H9 (cell line): Measurements from ENCODE around the gene SLC39A8. TPM values are rescaled to one million over a fixed set of nuclear protein-coding genes. Genes with fewer than 3 reads are reported as not detected.

ENCODE experiments used
- DNase-seq: peaks from one replicate; pipeline ENCODE4 v3.0.0-alpha.2; 2017
- H2AFZ ChIP-seq: one replicate; pipeline ENCODE4 v1.6.1; 2013; ENCODE audit warnings: mild to moderate bottlenecking, low read length, control low read depth, moderate library complexity
- H2AK5ac ChIP-seq: 2 replicates; pipeline ENCODE4 v1.6.1; 2013; ENCODE audit warnings: low read length, control low read depth, mixed read lengths; ENCODE audit not compliant: insufficient read length
- H2BK120ac ChIP-seq: one replicate; pipeline ENCODE4 v1.6.1; 2013; ENCODE audit warnings: low read depth, mild to moderate bottlenecking, low read length, control low read depth, inconsistent platforms; ENCODE audit not compliant: poor library complexity, severe bottlenecking
- H2BK12ac ChIP-seq: 2 replicates; pipeline ENCODE4 v1.6.1; 2013; ENCODE audit warnings: low read length, control low read depth, mixed read lengths, low read depth; ENCODE audit not compliant: insufficient read length
- H2BK15ac ChIP-seq: 2 replicates; pipeline ENCODE4 v1.6.1; 2013; ENCODE audit warnings: low read depth, low read length, control low read depth
- H2BK20ac ChIP-seq: one replicate; pipeline ENCODE4 v1.6.1; 2013; ENCODE audit warnings: low read depth, mild to moderate bottlenecking, low read length, control low read depth, inconsistent platforms; ENCODE audit not compliant: poor library complexity, severe bottlenecking
- H2BK5ac ChIP-seq: 2 replicates; pipeline ENCODE4 v1.6.1; 2013; ENCODE audit warnings: low read length, control low read depth, mixed read lengths; ENCODE audit not compliant: insufficient read length
- H3K14ac ChIP-seq: 2 replicates; pipeline ENCODE4 v1.6.1; 2013; ENCODE audit warnings: low read length, control low read depth; ENCODE audit not compliant: insufficient read depth
- H3K18ac ChIP-seq: 2 replicates; pipeline ENCODE4 v1.6.1; 2013; ENCODE audit warnings: low read depth, mild to moderate bottlenecking, mixed read lengths, low read length, control low read depth; ENCODE audit not compliant: insufficient read length
- H3K23ac ChIP-seq: 2 replicates; pipeline ENCODE4 v1.6.1; 2013; ENCODE audit warnings: low read length, control low read depth, mixed read lengths, low read depth; ENCODE audit not compliant: insufficient read length
- H3K23me2 ChIP-seq: 2 replicates; pipeline ENCODE4 v1.6.1; 2013; ENCODE audit warnings: low read depth, mild to moderate bottlenecking, mixed read lengths, low read length, control low read depth; ENCODE audit not compliant: insufficient read length, poor library complexity, severe bottlenecking
- H3K27ac ChIP-seq: 2 replicates; pipeline ENCODE4 v1.5.1; 2013; ENCODE audit warnings: low read length, control low read depth, mixed read lengths, low read depth; ENCODE audit not compliant: insufficient read length
- H3K27me3 ChIP-seq: 2 replicates; pipeline ENCODE4 v1.6.1; 2013; ENCODE audit warnings: low read length, control low read depth, inconsistent platforms; ENCODE audit not compliant: insufficient read depth
- H3K4ac ChIP-seq: 2 replicates; pipeline ENCODE4 v1.6.1; 2013; ENCODE audit warnings: low read depth, mild to moderate bottlenecking, control low read depth, inconsistent platforms, low read length, moderate library complexity
- H3K4me1 ChIP-seq: 2 replicates; pipeline ENCODE4 v1.6.1; 2013; ENCODE audit warnings: low read length, control low read depth, inconsistent platforms; ENCODE audit not compliant: insufficient read depth
- H3K4me2 ChIP-seq: 2 replicates; pipeline ENCODE4 v1.6.1; 2013; ENCODE audit warnings: low read length, control low read depth, mixed read lengths; ENCODE audit not compliant: insufficient read length, insufficient read depth
- H3K56ac ChIP-seq: 2 replicates; pipeline ENCODE4 v1.6.1; 2013; ENCODE audit warnings: low read depth, mild to moderate bottlenecking, mixed read lengths, low read length, control low read depth; ENCODE audit not compliant: insufficient read length
- H3K79me1 ChIP-seq: 2 replicates; pipeline ENCODE4 v1.6.1; 2013; ENCODE audit warnings: low read depth, mild to moderate bottlenecking, moderate library complexity, low read length, control low read depth, inconsistent platforms; ENCODE audit not compliant: insufficient read depth, poor library complexity, severe bottlenecking
- H3K79me2 ChIP-seq: 2 replicates; pipeline ENCODE4 v1.6.1; 2013; ENCODE audit warnings: low read length, control low read depth, inconsistent platforms; ENCODE audit not compliant: insufficient read depth
- H3K9ac ChIP-seq: 2 replicates; pipeline ENCODE4 v1.6.1; 2013; ENCODE audit warnings: low read length, control low read depth, mixed read lengths; ENCODE audit not compliant: insufficient read length; ENCODE audit errors: extremely low read depth
- H3K9me3 ChIP-seq: one replicate; pipeline ENCODE4 v1.6.1; 2013; ENCODE audit warnings: low read depth, low read length, inconsistent platforms; ENCODE audit not compliant: control insufficient read depth
- H3T11ph ChIP-seq: one replicate; pipeline ENCODE4 v1.6.1; 2013; ENCODE audit warnings: mild to moderate bottlenecking, low read length, control low read depth, inconsistent platforms
- H4K20me1 ChIP-seq: one replicate; pipeline ENCODE4 v1.6.1; 2013; ENCODE audit not compliant: control insufficient read depth, insufficient read length, insufficient read depth
- H4K5ac ChIP-seq: 2 replicates; pipeline ENCODE4 v1.6.1; 2013; ENCODE audit warnings: low read depth, mild to moderate bottlenecking, mixed read lengths, low read length, control low read depth; ENCODE audit not compliant: insufficient read length
- H4K8ac ChIP-seq: replicated peaks from 2 replicates; pipeline ENCODE4 v1.6.1; 2013; ENCODE audit warnings: low read length, control low read depth, mixed read lengths, low read depth; ENCODE audit not compliant: insufficient read length
- H4K91ac ChIP-seq: 2 replicates; pipeline ENCODE4 v1.6.1; 2013; ENCODE audit warnings: low read depth, mild to moderate bottlenecking, moderate library complexity, mixed read lengths, low read length, control low read depth; ENCODE audit not compliant: insufficient read length
- H3K27ac Mint-ChIP-seq, 3 experiments: 2 replicates in 2 of 3; 3 replicates in 1 of 3; pipeline ENCODE4 v1.8.0; 2020 to 2021; ENCODE audit warnings: mixed read lengths in 3 of 3, mild to moderate bottlenecking in 1 of 3, moderate library complexity in 1 of 3
- H3K27me3 Mint-ChIP-seq: 2 replicates; pipeline ENCODE4 v1.8.0; 2021; ENCODE audit warnings: low read depth, mild to moderate bottlenecking, moderate library complexity, mixed read lengths
- H3K36me3 Mint-ChIP-seq, 3 experiments: 2 replicates in 2 of 3; 3 replicates in 1 of 3; pipeline ENCODE4 v1.8.0; 2020 to 2021; ENCODE audit warnings: low read depth in 3 of 3, mixed read lengths in 3 of 3; ENCODE audit not compliant: insufficient read depth in 1 of 3
- H3K4me1 Mint-ChIP-seq, 2 experiments: 2 replicates each; pipeline ENCODE4 v1.8.0; 2020; ENCODE audit warnings: mixed read lengths in 2 of 2
- H3K4me3 Mint-ChIP-seq, 2 experiments: 2 replicates in 1 of 2; 3 replicates in 1 of 2; pipeline ENCODE4 v1.8.0; 2020 to 2021; ENCODE audit warnings: mild to moderate bottlenecking in 2 of 2, mixed read lengths in 2 of 2, moderate library complexity in 1 of 2
- H3K9me3 Mint-ChIP-seq, 2 experiments: 2 replicates in 1 of 2; 3 replicates in 1 of 2; pipeline ENCODE4 v1.8.0; 2020; ENCODE audit warnings: mild to moderate bottlenecking in 2 of 2, mixed read lengths in 2 of 2, moderate library complexity in 1 of 2
- CTCF ChIP-seq: fragments of 200-600 bp; sonication (generic); conservative IDR thresholded peaks from 3 replicates; pipeline ENCODE4 v1.8.0; 2021; ENCODE audit warnings: antibody characterized with exemption, mild to moderate bottlenecking
- whole genome bisulfite sequencing: extraction: QIAGEN DNeasy Blood & Tissue Kit; methylation state at CpG from one replicate; pipeline ENCODE4 v1.1.7; 2013; ENCODE audit warnings: missing lambda C conversion rate, low lambda C conversion rate, mixed read lengths; ENCODE audit not compliant: insufficient read length; ENCODE audit errors: extremely low coverage; 5-methylcytosine and 5-hydroxymethylcytosine counted together
- total RNA-seq: library from RNA; stranded (reverse); gene quantifications from 2 replicates; pipeline ENCODE4 v1.2.1, GENCODE V29; 2021

The SLC39A8 gene
- total RNA-seq, 1 experiment from 2014 or later = 11.0 TPM

DNA sequence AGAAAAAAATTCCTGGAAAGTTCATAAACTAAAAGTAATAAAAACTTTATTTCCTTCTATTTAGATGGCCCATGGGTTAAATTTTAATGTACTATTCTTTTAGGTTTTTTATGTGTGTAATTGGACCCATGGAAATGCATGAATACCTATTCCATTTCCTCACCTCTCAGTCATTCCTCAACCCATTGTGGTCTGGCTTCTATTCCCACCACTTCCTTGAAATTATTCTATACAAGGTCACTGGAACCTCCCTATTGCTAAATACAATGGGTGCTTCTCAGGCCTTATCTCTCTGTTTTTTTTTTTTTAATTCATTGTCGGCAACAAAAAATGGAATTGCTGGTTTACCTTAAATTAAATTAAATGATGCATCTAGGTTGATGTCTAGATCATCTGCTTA is 17.2 kb downstream of the SLC39A8 start:
- Histone ChIP-seq H3K9ac (no peak overlapping the region), H2BK5ac (no peak overlapping the region), H3K23ac (no peak overlapping the region), H3K79me1 (no peaks in the 10 kb centered on the region), H3K79me2 (no peaks in the 10 kb centered on the region), H4K91ac (no peak overlapping the region), H2AK5ac (no peak overlapping the region), H3K23me2 (no peaks in the 10 kb centered on the region), H3K4me1 (peaks cover 2% of the 10 kb centered on the region; the same call in 1 of the 2 replicates), H2BK20ac (no peak overlapping the region), H3K4me2 (no peak overlapping the region), H4K5ac (no peak overlapping the region), H4K20me1 (no peaks in the 10 kb centered on the region), H2BK12ac (no peak overlapping the region), H3K9me3 (no peaks in the 10 kb centered on the region), H4K8ac (no peak overlapping the region), H3K14ac (no peak overlapping the region), H3K18ac (no peak overlapping the region), H3K27ac (no peak overlapping the region), H3T11ph (no peak overlapping the region), H3K4ac (no peak overlapping the region), H3K27me3 (no peaks in the 10 kb centered on the region), H2BK120ac (no peak overlapping the region), H3K56ac (no peak overlapping the region), H2AFZ (no peak overlapping the region), H2BK15ac (no peak overlapping the region)
- Mint-ChIP-seq H3K27me3 (no peaks in the 10 kb centered on the region), H3K4me1 (peaks cover 6 to 18% of the 10 kb centered on the region in 2 experiments), H3K9me3 (no peaks in the 10 kb centered on the region), H3K4me3 (no peak overlapping the region), H3K36me3 (peaks cover 0 to 1% (median 0%) of the 10 kb centered on the region in 3 experiments; a peak in 2 of 7 replicates), H3K27ac (no peak overlapping the region)
- WGBS = no CpG with 5 or more reads among the region's 1 CpG
- TF ChIP-seq CTCF = no peak
- no peak for DNase-seq
